A549 (cell line): Measurements from ENCODE around the gene AMDHD2.

ENCODE experiments used
- SREBF2 ChIP-seq: fragments of 450-650 bp; IDR thresholded peaks from 2 replicates; pipeline ENCODE4 v1.6.1; 2014; ENCODE audit warnings: mild to moderate bottlenecking, moderate library complexity
- TF ChIP-seq, protein P1 (sequence below): fragments of >200 bp; sonication (Bioruptor Twin); formaldehyde crosslinking; IDR thresholded peaks from 3 replicates; pipeline ENCODE4 v1.5.1; 2016

DNA sequence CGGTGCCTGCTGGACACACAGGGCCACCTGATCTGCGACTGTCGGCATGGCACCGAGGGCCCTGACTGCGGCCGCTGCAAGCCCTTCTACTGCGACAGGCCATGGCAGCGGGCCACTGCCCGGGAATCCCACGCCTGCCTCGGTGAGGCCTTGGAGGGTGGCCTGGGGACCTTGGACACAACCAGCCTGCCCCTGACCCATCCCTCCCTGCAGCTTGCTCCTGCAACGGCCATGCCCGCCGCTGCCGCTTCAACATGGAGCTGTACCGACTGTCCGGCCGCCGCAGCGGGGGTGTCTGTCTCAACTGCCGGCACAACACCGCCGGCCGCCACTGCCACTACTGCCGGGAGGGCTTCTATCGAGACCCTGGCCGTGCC, 47.7 kb upstream of the AMDHD2 start:
- TF ChIP-seq, protein P1, sequence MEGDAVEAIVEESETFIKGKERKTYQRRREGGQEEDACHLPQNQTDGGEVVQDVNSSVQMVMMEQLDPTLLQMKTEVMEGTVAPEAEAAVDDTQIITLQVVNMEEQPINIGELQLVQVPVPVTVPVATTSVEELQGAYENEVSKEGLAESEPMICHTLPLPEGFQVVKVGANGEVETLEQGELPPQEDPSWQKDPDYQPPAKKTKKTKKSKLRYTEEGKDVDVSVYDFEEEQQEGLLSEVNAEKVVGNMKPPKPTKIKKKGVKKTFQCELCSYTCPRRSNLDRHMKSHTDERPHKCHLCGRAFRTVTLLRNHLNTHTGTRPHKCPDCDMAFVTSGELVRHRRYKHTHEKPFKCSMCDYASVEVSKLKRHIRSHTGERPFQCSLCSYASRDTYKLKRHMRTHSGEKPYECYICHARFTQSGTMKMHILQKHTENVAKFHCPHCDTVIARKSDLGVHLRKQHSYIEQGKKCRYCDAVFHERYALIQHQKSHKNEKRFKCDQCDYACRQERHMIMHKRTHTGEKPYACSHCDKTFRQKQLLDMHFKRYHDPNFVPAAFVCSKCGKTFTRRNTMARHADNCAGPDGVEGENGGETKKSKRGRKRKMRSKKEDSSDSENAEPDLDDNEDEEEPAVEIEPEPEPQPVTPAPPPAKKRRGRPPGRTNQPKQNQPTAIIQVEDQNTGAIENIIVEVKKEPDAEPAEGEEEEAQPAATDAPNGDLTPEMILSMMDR: no peak
- no peak for TF ChIP-seq SREBF2
